CD4-positive, alpha-beta T cell treated with Interleukin-4 for 1 hour (primary cell): Measurements from ENCODE around the gene CYCS.
"Not testable (repeated sequence)": the region's sequence is repeated elsewhere in the genome, so short reads cannot be mapped to it uniquely, and the experiment has no call there.

ENCODE experiments used
- DNase-seq, 2 donors: peaks; one replicate each; pipeline ENCODE4 v3.0.0-alpha.2; 2020 to 2022

Gene CYCS

DNA sequence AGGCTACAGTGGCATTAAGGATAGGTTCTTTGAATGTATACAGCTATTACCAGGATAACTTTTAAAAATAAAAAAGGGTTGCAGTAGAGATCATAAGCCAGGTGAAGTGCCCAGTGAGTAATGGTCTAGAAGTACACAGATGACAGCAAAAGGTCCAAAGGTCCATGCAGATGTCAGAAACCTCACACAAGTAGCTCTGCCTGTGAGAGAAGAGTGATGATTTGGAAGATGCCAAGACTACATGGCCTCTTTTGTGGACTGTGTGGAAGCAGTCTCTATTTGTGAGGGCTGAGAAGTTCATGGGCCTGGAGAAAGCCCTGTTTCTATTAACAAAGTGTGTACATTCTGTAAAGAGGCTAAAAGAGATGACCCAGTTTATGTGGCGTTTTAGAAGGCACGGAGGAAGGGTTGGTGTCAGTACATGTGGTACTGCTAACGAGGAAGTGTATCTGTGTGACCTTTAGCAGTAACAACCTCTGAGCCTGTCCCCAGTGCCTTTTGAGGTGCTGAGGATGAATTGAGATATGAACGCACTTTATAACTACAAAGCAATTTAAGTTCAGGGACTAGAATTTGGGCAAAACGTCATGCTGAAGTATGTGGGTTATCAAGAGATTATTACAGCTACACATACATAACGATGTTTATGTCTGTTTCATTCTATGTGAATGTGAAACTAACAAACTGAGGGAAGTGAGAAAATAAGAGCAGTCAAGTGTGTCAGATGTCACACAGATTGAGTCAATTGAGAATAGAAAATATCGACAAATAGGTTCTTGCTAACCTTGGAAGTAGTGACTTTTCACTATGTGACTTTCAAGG, 7.6 kb downstream of the CYCS start:
- DNase-seq = peak; percentile 15 to 49

- no peak for DNase-seq
Measured at GRCh38 chr7:25116621-25117020, 8.4 kb downstream of the CYCS start.

- not testable (repeated sequence) for DNase-seq
Measured at GRCh38 chr7:25110514-25110913, 14.5 kb downstream of the CYCS start.

- no peak for DNase-seq
Measured at GRCh38 chr7:25109276-25109675, 15.8 kb downstream of the CYCS start.

GRCh38 chr7:25105911-25106310, 19.1 kb downstream of the CYCS start:
- DNase-seq = no peak

DNA sequence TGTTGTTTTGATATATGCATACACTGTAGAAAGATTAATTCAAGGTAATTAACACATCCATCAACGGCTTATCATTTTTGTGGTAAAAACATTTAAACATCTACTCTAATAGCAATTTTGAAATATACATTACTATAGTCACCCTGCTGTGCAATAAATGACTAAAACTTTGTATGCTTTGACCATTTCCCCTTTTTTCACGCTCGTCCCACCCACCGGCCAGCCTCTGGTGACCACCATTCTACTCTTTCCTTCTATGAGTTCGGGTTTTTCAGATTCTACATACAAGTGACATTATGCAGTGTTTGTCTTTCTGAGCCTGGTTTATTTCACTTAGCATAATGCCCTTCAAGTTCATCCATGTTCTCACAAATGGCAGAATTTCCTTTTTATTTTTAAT, 21.3 kb downstream of the CYCS start:
- DNase-seq = no peak

DNA sequence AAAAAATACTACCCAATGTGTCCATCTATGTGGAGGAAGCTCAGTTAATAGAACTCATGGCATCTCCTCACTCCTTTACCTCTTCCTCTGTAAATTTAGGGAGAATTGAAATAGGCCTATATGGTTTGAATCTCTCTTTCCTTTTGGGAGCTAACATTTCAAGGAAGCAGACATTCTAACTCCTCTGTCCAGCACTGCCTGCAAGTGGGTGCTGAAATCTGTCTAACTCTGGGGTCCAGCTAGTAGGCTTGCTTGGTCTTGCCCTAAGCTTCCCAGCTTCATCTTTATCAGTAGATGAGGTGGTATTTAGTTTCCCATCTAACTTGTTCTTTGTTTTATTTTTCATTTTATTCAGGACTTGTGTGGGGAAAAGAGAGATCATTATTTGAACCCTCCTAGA, 23.2 kb downstream of the CYCS start:
- DNase-seq = no peak

DNA sequence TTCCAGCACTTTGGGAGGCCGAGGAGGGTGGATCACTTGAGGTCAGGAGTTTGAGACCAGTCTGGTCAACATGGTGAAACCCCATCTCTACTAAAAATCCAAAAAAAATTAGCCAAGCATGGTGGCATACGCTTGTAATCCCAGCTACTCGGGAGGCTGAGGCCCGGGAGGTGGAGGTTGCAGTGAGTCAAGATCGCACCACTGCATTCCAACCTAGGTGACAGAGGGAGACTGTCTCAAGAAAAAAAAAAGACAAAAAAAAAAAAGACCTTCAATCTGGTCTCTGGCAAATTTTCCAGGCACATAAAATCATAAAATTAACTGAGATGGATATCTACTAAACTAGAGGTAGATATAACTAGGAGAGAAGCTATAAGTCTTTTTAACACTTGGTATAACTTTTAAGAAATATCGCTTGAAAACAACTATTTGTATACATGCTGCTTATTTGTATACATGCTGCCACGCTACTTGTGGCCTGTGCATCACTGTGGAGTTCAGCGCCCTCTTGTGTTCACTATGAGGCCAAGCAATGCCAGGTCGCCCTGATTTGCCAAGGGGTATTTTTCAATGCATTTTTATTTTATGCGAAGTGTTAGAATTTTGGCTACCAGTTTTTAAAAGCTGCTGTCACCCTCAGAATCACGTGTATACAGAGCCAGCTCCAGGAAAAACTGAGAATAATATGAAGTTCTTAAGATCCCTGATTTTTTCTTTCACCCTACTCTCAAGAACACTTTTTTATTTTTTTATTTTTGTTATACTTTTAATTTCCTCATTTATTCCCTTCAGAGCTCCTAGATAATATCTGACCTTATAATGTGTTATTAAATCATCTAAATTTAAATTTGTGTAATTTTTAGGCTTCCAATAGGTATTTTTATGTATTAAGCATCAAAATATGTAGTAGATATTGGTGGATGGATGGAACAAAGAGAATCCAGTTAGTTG, 26.7 kb downstream of the CYCS start:
- DNase-seq = peak; percentile 66 to 74

DNA sequence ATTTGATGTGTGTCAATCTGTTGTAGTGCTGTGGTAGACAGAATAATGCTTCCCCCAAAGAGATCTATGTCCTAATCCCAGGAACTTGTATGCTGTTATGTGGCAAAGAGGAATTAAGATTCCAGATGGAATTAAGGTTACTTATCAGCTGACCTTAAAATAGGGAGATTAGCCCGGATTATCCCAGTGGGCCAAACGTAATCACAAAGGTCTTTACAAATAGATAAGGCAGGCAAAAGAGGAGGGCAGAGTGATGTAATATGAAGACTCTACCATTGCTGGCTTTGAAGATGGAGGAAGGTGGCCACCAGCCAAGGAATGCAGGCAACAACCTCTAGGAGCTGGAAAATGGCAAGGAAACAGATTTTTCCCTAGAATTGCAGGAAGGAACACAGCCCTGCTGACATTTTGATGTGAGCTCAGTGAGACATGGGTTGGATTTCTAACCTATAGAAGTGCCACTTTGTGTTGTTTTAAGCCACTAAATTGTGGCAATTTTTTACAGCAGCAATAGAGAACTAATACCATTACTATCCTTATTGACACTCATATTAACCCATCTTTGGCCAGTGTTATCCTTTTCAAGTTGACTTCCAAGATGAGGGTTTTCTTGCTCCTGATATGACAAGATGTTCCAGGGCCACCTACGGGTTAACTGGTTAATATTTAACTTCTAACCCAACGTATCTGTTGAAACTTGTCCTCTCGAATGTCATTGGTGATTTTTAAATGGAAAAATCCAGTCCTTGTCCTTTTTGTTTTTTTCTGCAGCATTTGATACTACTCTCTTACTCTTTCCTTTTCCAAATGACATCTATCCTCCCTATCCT, 29.3 kb downstream of the CYCS start:
- no peak for DNase-seq

- DNase-seq = peak; percentile 72 to 76
Measured at GRCh38 chr7:25093268-25093826, 31.7 kb downstream of the CYCS start.

- DNase-seq = no peak
Measured at GRCh38 chr7:25091779-25092178, 33.3 kb downstream of the CYCS start.

DNA sequence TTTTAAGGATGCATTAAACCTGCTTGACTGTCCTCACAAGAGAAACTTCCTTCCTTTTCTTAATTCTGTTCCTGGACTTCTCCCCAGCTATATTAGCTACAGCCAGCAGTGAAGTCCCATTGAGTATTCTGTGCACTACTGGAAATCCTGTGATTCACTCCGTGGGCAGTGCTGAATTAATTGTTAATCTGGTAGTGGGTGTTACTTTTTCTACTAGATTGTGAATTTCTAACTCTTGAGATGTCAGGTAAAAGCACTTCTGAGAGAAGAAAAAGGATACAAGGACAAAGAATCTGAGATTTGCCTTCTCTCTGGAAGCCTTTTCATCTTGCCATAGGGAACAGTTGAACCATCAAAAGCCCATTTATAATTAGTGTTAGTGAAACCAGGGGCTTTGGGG, 33.9 kb downstream of the CYCS start:
- no peak for DNase-seq

DNA sequence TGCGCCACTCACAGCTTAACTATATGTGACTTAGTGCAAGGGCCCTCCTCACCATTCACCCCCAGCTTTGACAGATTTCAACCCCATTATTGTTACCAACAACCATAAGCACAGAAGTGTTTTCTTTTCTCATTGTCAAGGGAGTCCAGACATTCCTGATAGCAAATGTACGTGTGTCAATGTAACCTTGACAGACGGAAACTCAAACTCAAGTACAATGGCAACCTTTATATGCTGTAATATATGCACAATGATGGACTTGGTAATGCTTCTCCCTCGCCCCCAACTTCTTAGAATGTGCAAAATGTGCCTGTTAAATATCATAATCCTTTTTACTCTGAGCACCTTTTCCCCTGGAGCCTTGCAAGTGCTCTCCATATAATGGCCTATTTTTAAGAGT, 34.7 kb downstream of the CYCS start:
- no peak for DNase-seq

DNA sequence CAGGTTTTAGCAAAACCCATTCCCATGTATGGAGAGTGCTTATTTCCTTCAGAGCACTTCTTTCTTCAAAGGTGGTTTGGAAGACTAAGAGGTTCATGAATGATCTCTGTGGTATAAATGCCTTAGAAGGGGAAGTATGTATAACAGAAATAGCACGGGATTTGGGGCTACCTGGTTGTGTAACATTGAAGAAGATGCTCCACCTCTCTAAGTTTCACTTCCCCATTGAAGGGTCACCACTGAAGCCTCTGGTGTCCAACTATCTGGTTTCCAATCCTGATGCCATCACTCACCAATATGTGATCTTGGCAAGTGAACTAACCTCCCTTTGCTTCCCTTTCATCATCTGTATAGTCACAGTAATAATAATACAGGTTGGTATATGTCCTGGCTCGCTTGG, 37.2 kb downstream of the CYCS start:
- DNase-seq = peak in 1 of 2 donors; percentile 12

DNA sequence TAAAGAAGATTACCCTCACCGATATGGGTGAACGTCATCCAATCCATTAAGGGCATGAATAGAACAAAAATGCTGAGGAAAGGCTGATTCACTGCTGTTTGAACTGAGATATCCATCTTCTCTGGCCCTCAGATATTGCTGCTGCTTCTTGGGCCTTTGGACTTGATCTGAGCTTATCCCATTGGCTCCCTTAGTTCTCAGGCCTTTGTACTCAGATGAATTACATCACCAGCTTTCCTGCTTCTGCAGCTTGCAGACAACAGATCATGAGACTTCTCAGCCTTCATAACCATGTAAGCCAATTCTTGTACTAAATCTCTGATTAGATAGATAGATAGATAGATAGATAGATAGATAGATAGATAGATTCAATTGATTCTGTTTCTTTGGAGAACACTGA, 40.2 kb downstream of the CYCS start:
- DNase-seq = no peak

GRCh38 chr7:25083201-25083600, 41.9 kb downstream of the CYCS start:
- no peak for DNase-seq

- not testable (repeated sequence) for DNase-seq
Measured at GRCh38 chr7:25082041-25082440, 43.0 kb downstream of the CYCS start.

GRCh38 chr7:25077096-25077495, 48.0 kb downstream of the CYCS start:
- DNase-seq = no peak

DNA sequence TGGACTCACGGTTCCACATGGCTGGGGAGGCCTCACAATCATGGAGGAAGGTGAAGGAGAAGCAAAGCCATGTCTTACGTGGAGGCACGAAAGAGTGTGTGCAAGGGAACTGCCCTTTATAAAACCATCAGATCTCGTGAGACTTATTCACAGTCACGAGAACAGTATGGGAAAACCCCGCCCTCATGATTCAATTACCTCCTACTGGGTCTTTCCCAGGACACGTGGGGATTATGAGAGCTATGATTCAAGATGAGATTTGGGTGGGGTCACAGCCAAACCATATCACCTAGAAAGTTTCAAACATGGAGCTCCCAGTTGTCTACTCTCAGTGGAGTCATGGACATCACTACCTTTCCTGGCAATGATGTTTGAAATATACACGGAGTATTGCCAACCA, 49.6 kb downstream of the CYCS start:
- no peak for DNase-seq

DNA sequence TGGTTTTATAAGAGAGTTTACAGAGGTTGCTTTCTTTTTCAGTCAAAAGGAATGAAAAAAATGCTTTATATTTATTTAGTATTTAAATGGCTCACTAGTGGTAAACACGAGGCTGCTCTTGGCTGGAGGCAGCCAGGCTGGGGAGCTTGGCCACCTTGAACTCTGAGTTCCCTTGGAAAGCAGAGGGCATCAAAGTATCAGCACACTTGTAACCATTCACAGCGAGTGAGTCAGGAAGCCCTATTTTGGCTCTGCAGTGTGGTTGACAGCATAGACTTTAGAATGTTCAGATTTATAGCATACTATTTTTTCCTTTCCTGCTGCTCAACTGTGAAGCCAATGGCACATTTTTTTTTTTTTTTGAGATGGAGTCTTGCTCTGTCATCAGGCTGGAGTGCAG, 51.6 kb downstream of the CYCS start:
- DNase-seq = no peak
